Left renal cortex interstitium (tissue), 4 donors: ENCODE data around the gene DVL3. TPM values are rescaled to one million over a fixed set of nuclear protein-coding genes. Genes with fewer than 3 reads are reported as not detected.
"Not testable (repeated sequence)": the region's sequence is repeated elsewhere in the genome, so short reads cannot be mapped to it uniquely, and the experiment has no call there.

Experiments
- DNase-seq, 4 donors: peaks; one replicate each; pipeline ENCODE4 v3.0.0-alpha.2; 2013; ENCODE audit warnings: low read depth in 4 of 4, low spot score in 2 of 4, missing footprints in 1 of 4
- polyA plus RNA-seq, 4 donors: library from polyadenylated mRNA; unstranded; fragments of 120-200 nt; gene quantifications; one replicate each; pipeline ENCODE4 v1.2.1, GENCODE V29; 2013; ENCODE audit not compliant: insufficient read length in 4 of 4

The DVL3 gene
- polyA plus RNA-seq, 4 donors: 61.3 to 108 (median 82.1) TPM

- DNase-seq: no peak
Observed at GRCh38 chr3:184155644-184156521, 706 bp downstream of the DVL3 start.

GRCh38 chr3:184156522-184156955, 1.4 kb downstream of the DVL3 start:
- DNase-seq: peak in 1 of 4 donors; percentile 57

- no peak for DNase-seq
Observed at GRCh38 chr3:184157206-184157605, 2.0 kb downstream of the DVL3 start.

GRCh38 chr3:184158404-184158803, 3.2 kb downstream of the DVL3 start:
- no peak for DNase-seq

GRCh38 chr3:184160456-184160855, 5.3 kb downstream of the DVL3 start:
- no peak for DNase-seq

GRCh38 chr3:184162571-184163070, 7.4 kb downstream of the DVL3 start:
- not testable (repeated sequence) for DNase-seq

- no peak for DNase-seq
Observed at GRCh38 chr3:184164648-184165330, 9.6 kb downstream of the DVL3 start.

GRCh38 chr3:184165543-184165942, 10.4 kb downstream of the DVL3 start:
- no peak for DNase-seq

GRCh38 chr3:184166671-184167070, 11.5 kb downstream of the DVL3 start:
- no peak for DNase-seq

GRCh38 chr3:184167786-184168185, 12.6 kb downstream of the DVL3 start:
- DNase-seq: no peak

- no peak for DNase-seq
Observed at GRCh38 chr3:184168363-184169120, 13.4 kb downstream of the DVL3 start.

- no peak for DNase-seq
Observed at GRCh38 chr3:184169896-184170875, 15.0 kb downstream of the DVL3 start.

- DNase-seq: no peak
Observed at GRCh38 chr3:184171562-184171961, 16.4 kb downstream of the DVL3 start.

GRCh38 chr3:184172681-184173373, 17.6 kb downstream of the DVL3 start:
- DNase-seq: no peak

GRCh38 chr3:184173374-184173722, 18.2 kb downstream of the DVL3 start:
- no peak for DNase-seq

- DNase-seq: no peak
Observed at GRCh38 chr3:184174284-184174645, 19.1 kb downstream of the DVL3 start.

GRCh38 chr3:184174646-184175492, 19.7 kb downstream of the DVL3 start, which contains the start of gene AP2M1:
AP2M1 (plus strand) TSS chr3:184174855; CDS start chr3:184176994, 2,139 bp downstream.
- DNase-seq: peak; percentile 91 to 97 (median 97)

GRCh38 chr3:184175506-184175905, 20.3 kb downstream of the DVL3 start:
- DNase-seq: no peak
